SK-N-SH (cell line): ENCODE results near the gene BMPR1A. TPM values are rescaled to one million over a fixed set of nuclear protein-coding genes. Genes with fewer than 3 reads are reported as not detected.

Experiments
- CTCF ChIA-PET: fragments of 300-600, 350-600 bp; formaldehyde crosslinking; extraction: SDS; loops from one replicate; lab custom pipeline; 2021; lab: Yijun Ruan, JAX
- POLR2A ChIA-PET: fragments of 350-600 bp; sonication (Branson Sonifier 250); formaldehyde crosslinking; extraction: SDS; loops from one replicate; lab custom pipeline; 2020; ENCODE audit warnings: antibody characterized with exemption, inconsistent platforms; lab: Yijun Ruan, JAX
- DNase-seq: peaks from one replicate; pipeline ENCODE4 v3.0.0; 2012
- H2AFZ ChIP-seq: fragments of 200-600 bp; sonication (generic); 2 replicates; pipeline ENCODE4 v1.8.1; 2016; ENCODE audit warnings: antibody characterized with exemption, mild to moderate bottlenecking, low read depth
- H3F3A ChIP-seq: fragments of 200-600 bp; sonication (generic); replicated peaks from 2 replicates; pipeline ENCODE3; 2016; ENCODE audit warnings: antibody characterized with exemption, mild to moderate bottlenecking; ENCODE audit not compliant: insufficient read depth
- H3K27ac ChIP-seq, 2 experiments: fragments of 200-500 bp in 1 of 2; fragments of 200-600 bp in 1 of 2; sonication (Bioruptor generic) in 1 of 2; sonication (generic), shearing (Covaris generic) in 1 of 2; 2 replicates each; pipeline versions ENCODE4 v1.5.1 to v1.6.1; 2014 to 2016; ENCODE audit warnings: low read depth in 2 of 2, inconsistent platforms in 1 of 2, low read length in 1 of 2, mild to moderate bottlenecking in 1 of 2, mixed read lengths in 1 of 2
- H3K27me3 ChIP-seq: fragments of 200-600 bp; sonication (generic), shearing (Covaris generic); 2 replicates; pipeline ENCODE4 v1.6.1; 2016; ENCODE audit warnings: mixed run types; ENCODE audit not compliant: insufficient read depth
- H3K36me3 ChIP-seq, 2 experiments: fragments of 200-500 bp in 1 of 2; fragments of 200-600 bp in 1 of 2; sonication (Bioruptor generic) in 1 of 2; sonication (generic) in 1 of 2; replicated peaks in 1 of 2; 2 replicates each; pipeline versions ENCODE3 to v1.5.1; 2014 to 2016; ENCODE audit warnings: low read length in 1 of 2, mild to moderate bottlenecking in 1 of 2; ENCODE audit not compliant: insufficient read depth in 2 of 2, control insufficient read depth in 1 of 2
- H3K4me1 ChIP-seq, 2 experiments: fragments of 200-500 bp in 1 of 2; fragments of 200-600 bp in 1 of 2; sonication (Bioruptor generic) in 1 of 2; sonication (generic), shearing (Covaris generic) in 1 of 2; 2 replicates each; pipeline versions ENCODE4 v1.5.1 to v1.6.1; 2014 to 2016; ENCODE audit warnings: low read depth in 1 of 2, low read length in 1 of 2, mixed run types in 1 of 2; ENCODE audit not compliant: insufficient read depth in 2 of 2, control insufficient read depth in 1 of 2
- H3K4me2 ChIP-seq: fragments of 200-600 bp; sonication (generic), shearing (Covaris generic); 2 replicates; pipeline ENCODE4 v1.6.1; 2017; ENCODE audit warnings: mixed run types
- H3K4me3 ChIP-seq, 2 experiments: fragments of 200-500 bp in 1 of 2; fragments of 200-600 bp in 1 of 2; sonication (Bioruptor generic) in 1 of 2; sonication (generic), shearing (Covaris generic) in 1 of 2; 2 replicates each; pipeline versions ENCODE4 v1.5.1 to v1.8.1; 2014 to 2016; ENCODE audit warnings: low read depth in 2 of 2, inconsistent platforms in 1 of 2, low read length in 1 of 2, mild to moderate bottlenecking in 1 of 2, mixed read lengths in 1 of 2, moderate library complexity in 1 of 2
- H3K79me2 ChIP-seq: fragments of 200-600 bp; sonication (generic); 2 replicates; pipeline ENCODE4 v1.8.1; 2017; ENCODE audit warnings: mild to moderate bottlenecking; ENCODE audit not compliant: insufficient read depth
- H3K9ac ChIP-seq: fragments of 200-600 bp; sonication (generic); 2 replicates; pipeline ENCODE4 v1.6.1; 2017; ENCODE audit warnings: mixed run types
- H3K9me2 ChIP-seq: fragments of 200-600 bp; sonication (generic); 2 replicates; pipeline ENCODE4 v1.6.1; 2017; ENCODE audit warnings: mixed run types
- H3K9me3 ChIP-seq: fragments of 200-600 bp; sonication (generic); 2 replicates; pipeline ENCODE4 v1.6.1; 2017; ENCODE audit warnings: mixed run types, mild to moderate bottlenecking, moderate library complexity
- H4K20me1 ChIP-seq: fragments of 200-600 bp; sonication (generic); 2 replicates; pipeline ENCODE4 v1.6.1; 2017; ENCODE audit warnings: mild to moderate bottlenecking, mixed run types; ENCODE audit not compliant: insufficient read depth
- EZH2phosphoT487 ChIP-seq: fragments of 200-600 bp; sonication (generic); IDR thresholded peaks from 2 replicates; pipeline ENCODE4 v1.6.1; 2017; ENCODE audit warnings: low read depth, mixed run types, mild to moderate bottlenecking, antibody characterized with exemption, moderate library complexity, borderline replicate concordance
- FOSL2 ChIP-seq: IDR thresholded peaks from 2 replicates; pipeline ENCODE4 v1.4.0; 2012; ENCODE audit warnings: low read depth, mild to moderate bottlenecking, moderate library complexity, borderline replicate concordance
- FOXJ3 ChIP-seq: sonication (generic); formaldehyde crosslinking; IDR thresholded peaks from 2 replicates; pipeline ENCODE4 v1.5.1; 2020; ENCODE audit warnings: mild to moderate bottlenecking, missing genetic modification reagents
- GATA2 ChIP-seq: sonication (generic); formaldehyde crosslinking; IDR thresholded peaks from 2 replicates; pipeline ENCODE4 v1.5.0; 2020; ENCODE audit warnings: mild to moderate bottlenecking, missing genetic modification reagents
- IRF3 ChIP-seq: fragments of 150-350 bp; IDR thresholded peaks from 2 replicates; pipeline ENCODE4 v1.6.1; 2016; ENCODE audit warnings: mild to moderate bottlenecking, low read depth, low read length
- JUND ChIP-seq: IDR thresholded peaks from 2 replicates; pipeline ENCODE4 v1.4.0; 2012
- MAX ChIP-seq: IDR thresholded peaks from 2 replicates; pipeline ENCODE4 v1.4.0; 2012; ENCODE audit warnings: low read depth
- MXI1 ChIP-seq: IDR thresholded peaks from 2 replicates; pipeline ENCODE4 v1.6.1; 2012; ENCODE audit warnings: mild to moderate bottlenecking, low read depth, low read length, improper control_type of control experiment
- NFIC ChIP-seq: IDR thresholded peaks from 2 replicates; pipeline ENCODE4 v1.4.0; 2012; ENCODE audit warnings: borderline replicate concordance
- PBX3 ChIP-seq: IDR thresholded peaks from 2 replicates; pipeline ENCODE4; 2012
- POLR2AphosphoS5 ChIP-seq: IDR thresholded peaks from 2 replicates; pipeline ENCODE4 v1.6.1; 2012; ENCODE audit warnings: low read depth, low read length
- RAD21 ChIP-seq: IDR thresholded peaks from 2 replicates; pipeline ENCODE4 v1.6.1; 2012; ENCODE audit warnings: mild to moderate bottlenecking, low read length
- RFX5 ChIP-seq: IDR thresholded peaks from 2 replicates; pipeline ENCODE4 v1.6.1; 2012; ENCODE audit warnings: mild to moderate bottlenecking, improper control_type of control experiment, low read length
- RXRA ChIP-seq: IDR thresholded peaks from 2 replicates; pipeline ENCODE4 v1.4.0; 2012; ENCODE audit warnings: low read depth, mild to moderate bottlenecking, borderline replicate concordance
- SMC3 ChIP-seq: IDR thresholded peaks from 2 replicates; pipeline ENCODE4 v1.6.1; 2012; ENCODE audit warnings: low read depth, low read length, improper control_type of control experiment
- TAF1 ChIP-seq: IDR thresholded peaks from 2 replicates; pipeline ENCODE4 v1.6.1; 2012; ENCODE audit warnings: low read depth, mild to moderate bottlenecking, low read length, moderate library complexity, borderline replicate concordance
- USF2 ChIP-seq: fragments of 150-350 bp; IDR thresholded peaks from 2 replicates; pipeline ENCODE4 v1.6.1; 2017; ENCODE audit warnings: antibody characterized with exemption, low read length, low read depth, borderline replicate concordance
- ZBTB33 ChIP-seq: IDR thresholded peaks from 2 replicates; pipeline ENCODE4 v1.4.0; 2012; ENCODE audit warnings: low read depth, borderline replicate concordance
- WGBS: methylation state at CpG from one replicate; pipeline ENCODE4 v1.1.6; 2017; ENCODE audit warnings: low lambda C conversion rate; 5-methylcytosine and 5-hydroxymethylcytosine counted together
- polyA plus RNA-seq, 3 experiments: library from polyadenylated mRNA; depleted of rRNA; stranded (reverse); fragments of >200 nt; gene quantifications; 2 replicates each; pipeline ENCODE4 v1.2.3, GENCODE V29; 2012

The BMPR1A gene
- polyA plus RNA-seq, 1 of the 3 experiments (the other 2 are of a cell fraction): 12.7 TPM

- TF ChIP-seq USF2 (no peak), SMC3 (no peak), EZH2phosphoT487 (no peak), MXI1 (no peak), RXRA (no peak), NFIC (no peak), POLR2AphosphoS5 (no peak), TAF1 (no peak), RAD21 (no peak)
- TF ChIP-seq, all 33 proteins: peak for 0
These were observed 48.4 kb downstream of the BMPR1A start (continued) for GRCh38 chr10:86804805-86805204.

GRCh38 chr10:86813101-86813500 lies 56.7 kb downstream of the BMPR1A start:
- TF ChIP-seq FOSL2: peak; percentile 16; the same call in 1 of the 2 replicates
- no peak for TF ChIP-seq RFX5
- no peak for TF ChIP-seq RAD21
- no peak for TF ChIP-seq JUND
- no peak for TF ChIP-seq IRF3
- Histone ChIP-seq H3F3A (peaks cover 21% of the 10 kb centered on the region), H3K36me3 (peaks cover 0 to 21% of the 10 kb centered on the region in 2 experiments), H3K4me3 (no peak overlapping the region), H3K9me2 (no peaks in the 10 kb centered on the region), H3K27me3 (no peaks in the 10 kb centered on the region), H3K4me1 (peaks cover 4 to 34% of the 10 kb centered on the region in 2 experiments; a peak in 3 of 4 replicates), H4K20me1 (peaks cover 41% of the 10 kb centered on the region), H3K27ac (no peak overlapping the region), H2AFZ (no peak overlapping the region), H3K79me2 (peaks cover 100% of the 10 kb centered on the region), H3K4me2 (no peak overlapping the region), H3K9ac (no peak overlapping the region), H3K9me3 (no peaks in the 10 kb centered on the region)
- 76% methylated on average over 4 of the region's 4 CpGs for WGBS
- ChIA-PET POLR2A (no interaction called here), CTCF (no interaction called here)
- no peak for DNase-seq

GRCh38 chr10:86813982-86814381 lies 57.6 kb downstream of the BMPR1A start:
- peaks cover 38% of the 10 kb centered on the region for H4K20me1 ChIP-seq
- peaks cover 16% of the 10 kb centered on the region for H3F3A ChIP-seq
- H3K9ac ChIP-seq: no peak overlapping the region
- no peaks in the 10 kb centered on the region for H3K9me3 ChIP-seq
- H2AFZ ChIP-seq: no peak overlapping the region
- no peaks in the 10 kb centered on the region for H3K9me2 ChIP-seq
- peaks cover 100% of the 10 kb centered on the region for H3K79me2 ChIP-seq
- TF ChIP-seq GATA2 (CRISPR knock-in tag): no peak
- no peak for TF ChIP-seq ZBTB33
- TF ChIP-seq RAD21: no peak
- TF ChIP-seq FOXJ3: no peak
- no peak for TF ChIP-seq PBX3
- TF ChIP-seq MAX: no peak
- H3K4me3 ChIP-seq: no peak overlapping the region
- ChIA-PET POLR2A (no interaction called here), CTCF (no interaction called here)
- WGBS: 98% methylated on average over 1 of the region's 1 CpG
- H3K36me3 ChIP-seq: peaks cover 0 to 14% of the 10 kb centered on the region in 2 experiments
- H3K27me3 ChIP-seq: no peaks in the 10 kb centered on the region
- H3K27ac ChIP-seq: no peak overlapping the region
- H3K4me1 ChIP-seq: peaks cover 4 to 34% of the 10 kb centered on the region in 2 experiments; a peak in 3 of 4 replicates
- no peak overlapping the region; the same call in 1 of the 2 replicates for H3K4me2 ChIP-seq
- DNase-seq: no peak
